OCI-LY1 (cell line): ENCODE results near the gene PAWR.

ENCODE experiments used
- H2AFZ ChIP-seq: fragments of 200-600 bp; sonication (generic), shearing (Covaris generic); 2 replicates; pipeline ENCODE4 v1.6.0; 2014; ENCODE audit warnings: antibody characterized with exemption, mild to moderate bottlenecking, low read length
- H3F3A ChIP-seq: fragments of 200-600 bp; sonication (generic), shearing (Covaris generic); 2 replicates; pipeline ENCODE4 v1.6.0; 2014; ENCODE audit warnings: mild to moderate bottlenecking, antibody characterized with exemption, low read length, moderate library complexity; ENCODE audit not compliant: insufficient read depth
- H3K27ac ChIP-seq: fragments of 200-600 bp; sonication (generic); 2 replicates; pipeline ENCODE4 v1.5.1; 2014; ENCODE audit warnings: low read length, mixed run types, mild to moderate bottlenecking, low read depth; ENCODE audit not compliant: poor library complexity, severe bottlenecking
- H3K27me3 ChIP-seq: fragments of 200-600 bp; sonication (generic); 2 replicates; pipeline ENCODE4 v1.6.0; 2014; ENCODE audit warnings: antibody characterized with exemption, mild to moderate bottlenecking, low read length, moderate library complexity; ENCODE audit not compliant: insufficient read depth
- H3K36me3 ChIP-seq: fragments of 200-600 bp; sonication (generic); 2 replicates; pipeline ENCODE4 v1.6.1; 2014; ENCODE audit warnings: mild to moderate bottlenecking, antibody characterized with exemption, low read length, moderate library complexity, mixed read lengths; ENCODE audit not compliant: insufficient read depth
- H3K4me1 ChIP-seq: fragments of 200-600 bp; sonication (generic); 2 replicates; pipeline ENCODE4 v1.5.1; 2014; ENCODE audit warnings: mild to moderate bottlenecking, low read length, moderate library complexity; ENCODE audit not compliant: insufficient read depth, severe bottlenecking
- H3K4me2 ChIP-seq: fragments of 200-600 bp; sonication (generic), shearing (Covaris generic); 2 replicates; pipeline ENCODE4 v1.6.1; 2014; ENCODE audit warnings: low read length
- H3K4me3 ChIP-seq: fragments of 200-600 bp; sonication (generic); 2 replicates; pipeline ENCODE4 v1.5.1; 2014; ENCODE audit warnings: low read length, low read depth, mild to moderate bottlenecking, mixed read lengths; ENCODE audit not compliant: poor library complexity, severe bottlenecking
- H3K79me2 ChIP-seq: fragments of 200-600 bp; shearing (Covaris generic); 2 replicates; pipeline ENCODE4 v1.6.1; 2016; ENCODE audit warnings: mixed run types, low read length, mixed read lengths; ENCODE audit not compliant: insufficient read depth
- H3K9ac ChIP-seq: fragments of 200-600 bp; sonication (generic), shearing (Covaris generic); 2 replicates; pipeline ENCODE4 v1.6.1; 2014; ENCODE audit warnings: mild to moderate bottlenecking, low read length, mixed read lengths
- H3K9me2 ChIP-seq: fragments of 200-600 bp; sonication (generic), shearing (Covaris generic); 2 replicates; pipeline ENCODE4 v1.6.1; 2014; ENCODE audit warnings: low read depth, mild to moderate bottlenecking, low read length, mixed read lengths
- H3K9me3 ChIP-seq: fragments of 200-600 bp; shearing (Covaris generic); 2 replicates; pipeline ENCODE4 v1.6.1; 2014; ENCODE audit warnings: low read length, mixed read lengths
- H4K20me1 ChIP-seq: fragments of 200-600 bp; sonication (generic), shearing (Covaris generic); 2 replicates; pipeline ENCODE4 v1.6.0; 2016; ENCODE audit warnings: mild to moderate bottlenecking, low read length; ENCODE audit not compliant: insufficient read depth
- EZH2 ChIP-seq: fragments of 200-600 bp; sonication (generic), shearing (Covaris generic); IDR thresholded peaks from 2 replicates; pipeline ENCODE4 v1.8.0; 2017; ENCODE audit warnings: borderline replicate concordance, mixed run types, mild to moderate bottlenecking, antibody characterized with exemption, low read length, moderate library complexity, mixed read lengths
- TF ChIP-seq, protein P1 (sequence below): fragments of 200-600 bp; sonication (generic), shearing (Covaris generic); IDR thresholded peaks from 2 replicates; pipeline ENCODE4 v1.5.1; 2017; ENCODE audit warnings: mild to moderate bottlenecking, antibody characterized with exemption, low read length, moderate library complexity, mixed read lengths

The PAWR gene

DNA sequence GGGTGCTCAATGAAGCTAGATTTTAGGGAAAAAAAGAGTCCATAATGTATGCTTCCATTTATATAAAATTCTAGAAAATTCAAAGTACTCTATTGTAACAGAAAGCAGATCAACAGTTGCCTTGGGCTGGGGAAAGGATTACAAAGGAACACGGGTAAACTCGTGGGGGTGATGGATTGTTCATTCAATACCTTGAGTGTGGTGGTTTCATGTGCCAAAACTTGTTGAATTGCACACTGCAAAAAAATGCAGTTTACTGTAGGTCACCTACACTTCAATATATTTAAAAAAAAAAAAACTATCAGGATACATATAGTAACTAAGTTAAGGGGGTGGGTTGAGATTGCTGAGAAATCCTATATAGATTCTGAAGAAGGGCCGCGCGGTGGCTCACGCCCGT is 33.6 kb downstream of the PAWR start:
- no peaks in the 10 kb centered on the region for H3K27me3 ChIP-seq
- no peaks in the 10 kb centered on the region for H3F3A ChIP-seq
- no peaks in the 10 kb centered on the region for H3K9me3 ChIP-seq
- no peaks in the 10 kb centered on the region for H3K9me2 ChIP-seq
- H3K9ac ChIP-seq: no peak overlapping the region
- H3K79me2 ChIP-seq: peaks cover 81% of the 10 kb centered on the region
- no peak overlapping the region for H3K4me2 ChIP-seq
- no peak overlapping the region for H3K4me3 ChIP-seq
- H4K20me1 ChIP-seq: no peaks in the 10 kb centered on the region
- H3K27ac ChIP-seq: no peak overlapping the region
- H2AFZ ChIP-seq: no peak overlapping the region
- no peaks in the 10 kb centered on the region for H3K4me1 ChIP-seq
- peaks cover 32% of the 10 kb centered on the region for H3K36me3 ChIP-seq
- TF ChIP-seq EZH2: no peak
- TF ChIP-seq, protein P1, sequence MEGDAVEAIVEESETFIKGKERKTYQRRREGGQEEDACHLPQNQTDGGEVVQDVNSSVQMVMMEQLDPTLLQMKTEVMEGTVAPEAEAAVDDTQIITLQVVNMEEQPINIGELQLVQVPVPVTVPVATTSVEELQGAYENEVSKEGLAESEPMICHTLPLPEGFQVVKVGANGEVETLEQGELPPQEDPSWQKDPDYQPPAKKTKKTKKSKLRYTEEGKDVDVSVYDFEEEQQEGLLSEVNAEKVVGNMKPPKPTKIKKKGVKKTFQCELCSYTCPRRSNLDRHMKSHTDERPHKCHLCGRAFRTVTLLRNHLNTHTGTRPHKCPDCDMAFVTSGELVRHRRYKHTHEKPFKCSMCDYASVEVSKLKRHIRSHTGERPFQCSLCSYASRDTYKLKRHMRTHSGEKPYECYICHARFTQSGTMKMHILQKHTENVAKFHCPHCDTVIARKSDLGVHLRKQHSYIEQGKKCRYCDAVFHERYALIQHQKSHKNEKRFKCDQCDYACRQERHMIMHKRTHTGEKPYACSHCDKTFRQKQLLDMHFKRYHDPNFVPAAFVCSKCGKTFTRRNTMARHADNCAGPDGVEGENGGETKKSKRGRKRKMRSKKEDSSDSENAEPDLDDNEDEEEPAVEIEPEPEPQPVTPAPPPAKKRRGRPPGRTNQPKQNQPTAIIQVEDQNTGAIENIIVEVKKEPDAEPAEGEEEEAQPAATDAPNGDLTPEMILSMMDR: no peak

DNA sequence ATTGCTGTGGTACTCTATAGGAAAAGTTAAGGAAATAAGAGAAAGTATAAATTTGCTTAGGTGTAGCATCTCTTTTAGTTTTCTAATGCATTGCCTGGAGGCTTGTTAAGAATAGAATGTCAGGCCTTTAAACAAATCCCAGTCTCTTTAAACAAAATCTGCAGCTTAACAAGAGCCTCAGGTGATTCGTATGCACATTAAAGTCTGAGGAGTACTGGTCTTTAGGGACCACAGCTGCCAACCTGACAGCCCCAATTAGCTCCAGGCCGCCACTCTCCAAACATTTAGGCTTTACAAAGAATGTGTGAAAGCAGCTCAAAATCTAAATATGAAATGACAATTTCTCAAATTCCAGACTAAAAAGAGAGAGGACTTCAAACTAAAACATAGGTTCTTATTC is 35.7 kb downstream of the PAWR start:
- H3K9ac ChIP-seq: no peak overlapping the region
- no peaks in the 10 kb centered on the region for H3K9me2 ChIP-seq
- TF ChIP-seq EZH2: no peak
- TF ChIP-seq, protein P1: no peak
- no peaks in the 10 kb centered on the region for H3K27me3 ChIP-seq
- no peaks in the 10 kb centered on the region for H3K4me1 ChIP-seq
- H3K27ac ChIP-seq: no peak overlapping the region
- peaks cover 79% of the 10 kb centered on the region for H3K79me2 ChIP-seq
- H3K36me3 ChIP-seq: peaks cover 32% of the 10 kb centered on the region
- H4K20me1 ChIP-seq: no peaks in the 10 kb centered on the region
- H3K9me3 ChIP-seq: no peaks in the 10 kb centered on the region
- H3K4me3 ChIP-seq: no peak overlapping the region
- H3K4me2 ChIP-seq: no peak overlapping the region
- H2AFZ ChIP-seq: no peak overlapping the region
- H3F3A ChIP-seq: no peaks in the 10 kb centered on the region

DNA sequence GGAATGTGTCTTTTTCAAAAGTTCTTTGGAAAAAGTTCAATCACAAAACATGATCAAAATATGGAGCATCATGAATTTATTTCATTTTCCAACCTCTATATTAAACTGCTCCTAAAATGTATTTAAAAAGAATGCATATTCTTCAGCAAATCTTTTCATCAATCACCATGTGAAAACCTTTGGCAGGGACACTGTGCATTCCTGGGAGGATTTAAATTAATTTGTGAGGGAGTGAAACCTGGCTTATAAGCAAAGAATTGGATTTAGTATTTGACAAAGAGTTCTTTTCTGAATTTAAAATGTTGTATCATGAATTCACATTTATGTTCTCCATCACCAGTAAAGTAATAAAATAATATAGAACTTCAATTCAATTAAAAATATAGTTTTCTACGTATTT is 38.2 kb downstream of the PAWR start:
- Histone ChIP-seq H3K4me3 (no peak overlapping the region), H3K9me2 (no peaks in the 10 kb centered on the region), H3K27ac (no peak overlapping the region), H2AFZ (no peak overlapping the region), H3K9me3 (no peaks in the 10 kb centered on the region), H3K4me2 (no peak overlapping the region), H4K20me1 (no peaks in the 10 kb centered on the region), H3K4me1 (no peaks in the 10 kb centered on the region), H3K27me3 (no peaks in the 10 kb centered on the region), H3F3A (no peaks in the 10 kb centered on the region), H3K9ac (no peak overlapping the region), H3K36me3 (peaks cover 35% of the 10 kb centered on the region), H3K79me2 (peaks cover 73% of the 10 kb centered on the region)
- TF ChIP-seq EZH2: no peak
- TF ChIP-seq, protein P1: no peak
